GM12801 (cell line): ENCODE measurements around the gene RASGRP2.

Experiments
- CTCF ChIP-seq: IDR thresholded peaks from one replicate; pipeline ENCODE4 v1.5.1; 2011; ENCODE audit warnings: control low read depth; ENCODE audit not compliant: insufficient read length; ENCODE audit errors: extremely low read depth

The RASGRP2 gene

GRCh38 chr11:64726867-64727530, 16.9 kb downstream of the RASGRP2 start:
- TF ChIP-seq CTCF = no peak

GRCh38 chr11:64726211-64726641, 17.7 kb downstream of the RASGRP2 start:
- TF ChIP-seq CTCF = no peak

- no peak for TF ChIP-seq CTCF
These were observed 18.9 kb downstream of the RASGRP2 start for GRCh38 chr11:64724863-64725532.

GRCh38 chr11:64723907-64724862, 19.8 kb downstream of the RASGRP2 start:
- no peak for TF ChIP-seq CTCF

- no peak for TF ChIP-seq CTCF
These were observed 20.6 kb downstream of the RASGRP2 start, which contains the start of gene NRXN2 for GRCh38 chr11:64723117-64723906. TSS of gene NRXN2 (minus strand) at chr11:64723197. CDS start at chr11:64713699, 9,498 bp downstream.

- no peak for TF ChIP-seq CTCF
These were observed 21.5 kb downstream of the RASGRP2 start for GRCh38 chr11:64722141-64723065.
